HG02642 (cell line): ENCODE measurements around the gene GALNT18.

Source experiments
- ATAC-seq: cut with Tn5 transposase; IDR thresholded peaks from one replicate; pipeline ENCODE4 v1.9.1; 2021; ENCODE audit warnings: mild to moderate bottlenecking; ENCODE audit not compliant: unreplicated experiment, poor library complexity

GALNT18 gene

GRCh38 chr11:11265320-11265719, 356.5 kb downstream of the GALNT18 start:
- no peak for ATAC-seq

- no peak for ATAC-seq
Measured at GRCh38 chr11:11263238-11264005, 358.4 kb downstream of the GALNT18 start.

GRCh38 chr11:11262171-11262920, 359.5 kb downstream of the GALNT18 start:
- ATAC-seq: peak; percentile 12

GRCh38 chr11:11261629-11262028, 360.2 kb downstream of the GALNT18 start:
- peak; percentile 65 for ATAC-seq

GRCh38 chr11:11260903-11261302, 360.9 kb downstream of the GALNT18 start:
- no peak for ATAC-seq

GRCh38 chr11:11253995-11254394, 367.8 kb downstream of the GALNT18 start:
- no peak for ATAC-seq

GRCh38 chr11:11253497-11253896, 368.3 kb downstream of the GALNT18 start:
- no peak for ATAC-seq

- no peak for ATAC-seq
Measured at GRCh38 chr11:11252403-11252802, 369.4 kb downstream of the GALNT18 start.

- no peak for ATAC-seq
Measured at GRCh38 chr11:11251394-11251970, 370.3 kb downstream of the GALNT18 start.

- no peak for ATAC-seq
Measured at GRCh38 chr11:11250470-11250869, 371.3 kb downstream of the GALNT18 start.

- no peak for ATAC-seq
Measured at GRCh38 chr11:11247576-11247975, 374.2 kb downstream of the GALNT18 start.

GRCh38 chr11:11247086-11247485, 374.7 kb downstream of the GALNT18 start:
- no peak for ATAC-seq

- ATAC-seq: no peak
Measured at GRCh38 chr11:11246166-11246565, 375.6 kb downstream of the GALNT18 start.

- no peak for ATAC-seq
Measured at GRCh38 chr11:11245453-11245852, 376.4 kb downstream of the GALNT18 start.

GRCh38 chr11:11244470-11245080, 377.2 kb downstream of the GALNT18 start:
- no peak for ATAC-seq

GRCh38 chr11:11243590-11244469, 378.0 kb downstream of the GALNT18 start:
- peak; percentile 37 for ATAC-seq

- ATAC-seq: no peak
Measured at GRCh38 chr11:11243209-11243589, 378.6 kb downstream of the GALNT18 start.

- no peak for ATAC-seq
Measured at GRCh38 chr11:11241284-11241683, 380.5 kb downstream of the GALNT18 start.

- no peak for ATAC-seq
Measured at GRCh38 chr11:11239959-11240358, 381.8 kb downstream of the GALNT18 start.
